Fibroblast of lung (primary cell): Measurements from ENCODE around the gene TSNAX. TPM values are rescaled to one million over a fixed set of nuclear protein-coding genes. Genes with fewer than 3 reads are reported as not detected.

Source experiments
- DNase-seq, 2 donors: peaks; one replicate each; pipeline versions ENCODE4 v3.0.0 to v3.0.0-alpha.2; 2010; ENCODE audit warnings: low read depth in 2 of 2
- H2AFZ ChIP-seq: 2 replicates; pipeline ENCODE4 v1.5.1; 2012; ENCODE audit warnings: low read length, control low read depth, inconsistent platforms
- H3K27ac ChIP-seq: 2 replicates; pipeline ENCODE4 v1.5.1; 2011; ENCODE audit warnings: low read length, control low read depth; ENCODE audit not compliant: insufficient read depth
- H3K27me3 ChIP-seq: 2 replicates; pipeline ENCODE4 v1.5.1; 2011; ENCODE audit warnings: mild to moderate bottlenecking, low read length; ENCODE audit not compliant: control insufficient read depth, insufficient read depth
- H3K36me3 ChIP-seq: 2 replicates; pipeline ENCODE4 v1.5.1; 2011; ENCODE audit warnings: low read length; ENCODE audit not compliant: control insufficient read depth, insufficient read depth
- H3K4me1 ChIP-seq: 2 replicates; pipeline ENCODE4 v1.5.1; 2011; ENCODE audit warnings: low read length; ENCODE audit not compliant: control insufficient read depth, insufficient read depth; ENCODE audit errors: extremely low read depth
- H3K4me2 ChIP-seq: 2 replicates; pipeline ENCODE4 v1.5.1; 2011; ENCODE audit warnings: low read length, control low read depth; ENCODE audit not compliant: insufficient read depth; ENCODE audit errors: extremely low read depth
- H3K4me3 ChIP-seq, 4 experiments: fragments of 200-600 bp in 1 of 4; sonication (generic) in 1 of 4; replicated peaks in 1 of 4; 2 replicates each; pipeline ENCODE4 v1.5.1; 2011 to 2016; ENCODE audit warnings: low read length in 4 of 4, low read depth in 3 of 4, mild to moderate bottlenecking in 3 of 4, control low read depth in 2 of 4, inconsistent platforms in 1 of 4, mixed read lengths in 1 of 4; ENCODE audit not compliant: insufficient read depth in 1 of 4; ENCODE audit errors: control extremely low read depth in 1 of 4
- H3K79me2 ChIP-seq: 2 replicates; pipeline ENCODE4 v1.5.1; 2012; ENCODE audit warnings: mild to moderate bottlenecking, low read length, inconsistent platforms; ENCODE audit not compliant: control insufficient read depth, insufficient read depth
- H3K9ac ChIP-seq: 2 replicates; pipeline ENCODE4 v1.5.1; 2011; ENCODE audit warnings: mild to moderate bottlenecking, low read length, control low read depth; ENCODE audit not compliant: insufficient read depth
- H3K9me3 ChIP-seq: 2 replicates; pipeline ENCODE4 v1.5.1; 2012; ENCODE audit warnings: low read depth, low read length; ENCODE audit not compliant: control insufficient read depth, insufficient read depth
- H4K20me1 ChIP-seq: 2 replicates; pipeline ENCODE4 v1.5.1; 2011; ENCODE audit warnings: low read length; ENCODE audit not compliant: control insufficient read depth, insufficient read depth; ENCODE audit errors: extremely low read depth
- CTCF ChIP-seq, 2 donors: IDR thresholded peaks in 1 of 2; conservative IDR thresholded peaks in 1 of 2; 1 replicate in 1 of 2; 2 replicates in 1 of 2; pipeline ENCODE4 v1.5.1; 2011 to 2012; ENCODE audit warnings: low read length in 2 of 2, control low read depth in 1 of 2, inconsistent platforms in 1 of 2, low read depth in 1 of 2, mild to moderate bottlenecking in 1 of 2
- EZH2 ChIP-seq: IDR thresholded peaks from 2 replicates; pipeline ENCODE4 v1.5.1; 2012; ENCODE audit warnings: low read length, control low read depth, mild to moderate bottlenecking; ENCODE audit errors: missing control alignments
- polyA plus RNA-seq, 2 donors: library from polyadenylated mRNA; depleted of rRNA in 1 of 2; stranded (reverse) in 1 of 2; unstranded in 1 of 2; fragments of >200 nt; gene quantifications; 2 replicates each; pipeline ENCODE4 v1.2.1, GENCODE V29; 2011 to 2012; ENCODE audit warnings: missing spikeins in 1 of 2
- total RNA-seq: library from RNA; depleted of rRNA; stranded (reverse); fragments of >200 nt; gene quantifications from 2 replicates; pipeline ENCODE4 v1.2.1, GENCODE V29; 2014

Gene TSNAX
- total and polyA plus RNA-seq, 2 donors (not counting 1 experiment from before 2014, with no cell fraction given): 30.2 to 46.3 TPM

- TF ChIP-seq EZH2: no peak
- TF ChIP-seq CTCF (conservative IDR thresholded peaks at IDR 0.05 in 1 of 2, IDR thresholded peaks at IDR 0.05 in 1 of 2; ENCODE audit: low read depth in 1 of 2, low read length in 2 of 2): no peak
- no peak overlapping the region for H3K4me3 ChIP-seq
- no peak overlapping the region for H3K4me2 ChIP-seq
- H3K9me3 ChIP-seq: no peaks in the 10 kb centered on the region
- H4K20me1 ChIP-seq: no peaks in the 10 kb centered on the region
- no peaks in the 10 kb centered on the region for H3K36me3 ChIP-seq
- H3K4me1 ChIP-seq: no peaks in the 10 kb centered on the region
- no peak overlapping the region for H3K27ac ChIP-seq
- no peak for DNase-seq
- H2AFZ ChIP-seq: peak overlapping the region; percentile 3
- no peak overlapping the region for H3K9ac ChIP-seq
- no peaks in the 10 kb centered on the region for H3K27me3 ChIP-seq
- H3K79me2 ChIP-seq: no peaks in the 10 kb centered on the region
Measured at GRCh38 chr1:231508941-231509340, 19.5 kb upstream of the TSNAX start.

GRCh38 chr1:231512147-231512698, 16.2 kb upstream of the TSNAX start:
- Histone ChIP-seq H3K4me3 (no peak overlapping the region), H4K20me1 (no peaks in the 10 kb centered on the region), H3K79me2 (no peaks in the 10 kb centered on the region), H3K4me1 (no peaks in the 10 kb centered on the region), H3K27me3 (no peaks in the 10 kb centered on the region), H3K36me3 (no peaks in the 10 kb centered on the region), H3K9me3 (no peaks in the 10 kb centered on the region), H3K9ac (no peak overlapping the region), H3K4me2 (peak overlapping the region; percentile 23), H3K27ac (no peak overlapping the region), H2AFZ (peak overlapping the region; percentile 31)
- TF ChIP-seq CTCF (conservative IDR thresholded peaks at IDR 0.05 in 1 of 2, IDR thresholded peaks at IDR 0.05 in 1 of 2; ENCODE audit: low read depth in 1 of 2, low read length in 2 of 2) (no peak), EZH2 (no peak)
- peak; percentile 8 to 89 for DNase-seq

- no peak for DNase-seq
- Histone ChIP-seq H3K9ac (no peak overlapping the region), H3K27ac (no peak overlapping the region), H3K4me2 (no peak overlapping the region), H3K4me1 (no peaks in the 10 kb centered on the region), H3K4me3 (no peak overlapping the region), H3K9me3 (no peaks in the 10 kb centered on the region), H3K79me2 (no peaks in the 10 kb centered on the region), H3K27me3 (no peaks in the 10 kb centered on the region), H2AFZ (no peak overlapping the region), H3K36me3 (no peaks in the 10 kb centered on the region), H4K20me1 (no peaks in the 10 kb centered on the region)
- TF ChIP-seq EZH2 (no peak), CTCF (conservative IDR thresholded peaks at IDR 0.05 in 1 of 2, IDR thresholded peaks at IDR 0.05 in 1 of 2; ENCODE audit: low read depth in 1 of 2, low read length in 2 of 2) (no peak)
Measured at GRCh38 chr1:231515748-231516147, 12.7 kb upstream of the TSNAX start.
